SK-N-MC (cell line): Measurements from ENCODE around the gene ANGPTL4.

ENCODE experiments used
- DNase-seq: peaks from one replicate; pipeline ENCODE4 v3.0.0-alpha.2; 2011; ENCODE audit warnings: low read depth, low spot score
- H3K27ac ChIP-seq: fragments of 200-600 bp; sonication (generic); 2 replicates; pipeline ENCODE4 v1.5.1; 2016; ENCODE audit warnings: mixed run types
- H3K36me3 ChIP-seq: fragments of 200-600 bp; sonication (generic); 2 replicates; pipeline ENCODE4 v1.6.1; 2017; ENCODE audit warnings: antibody characterized with exemption, low read length, mixed read lengths; ENCODE audit not compliant: insufficient read depth
- H3K4me3 ChIP-seq: fragments of 200-600 bp; sonication (generic); 2 replicates; pipeline ENCODE4 v1.5.1; 2016
- H3K9ac ChIP-seq: fragments of 200-600 bp; sonication (generic); 2 replicates; pipeline ENCODE4 v1.8.0; 2017; ENCODE audit warnings: mixed run types, mixed read lengths; ENCODE audit not compliant: insufficient read length
- H3K9me3 ChIP-seq: fragments of 200-600 bp; sonication (generic); 2 replicates; pipeline ENCODE4 v1.6.1; 2017; ENCODE audit warnings: low read depth, mild to moderate bottlenecking, antibody characterized with exemption, low read length, moderate library complexity, mixed read lengths
- EZH2 ChIP-seq: fragments of 200-600 bp; sonication (generic); IDR thresholded peaks from one replicate; pipeline ENCODE4 v1.6.1; 2017; ENCODE audit warnings: antibody characterized with exemption
- FOXP2 ChIP-seq: optimal IDR thresholded peaks from 2 replicates; pipeline ENCODE3; 2011; ENCODE audit warnings: mild to moderate bottlenecking, moderate library complexity; ENCODE audit not compliant: insufficient read depth; ENCODE audit errors: extremely low read length, control extremely low read depth
- POLR2AphosphoS5 ChIP-seq: IDR thresholded peaks from 2 replicates; pipeline ENCODE4 v1.6.1; 2012; ENCODE audit warnings: mild to moderate bottlenecking, low read depth, low read length, borderline replicate concordance

The ANGPTL4 gene

GRCh38 chr19:8416796-8417195 lies 52.8 kb downstream of the ANGPTL4 start:
- Histone ChIP-seq H3K27ac (no peak overlapping the region), H3K36me3 (no peaks in the 10 kb centered on the region), H3K9ac (no peak overlapping the region), H3K9me3 (no peaks in the 10 kb centered on the region), H3K4me3 (no peak overlapping the region)
- TF ChIP-seq EZH2 = no peak
- no peak for TF ChIP-seq POLR2AphosphoS5
- no peak for TF ChIP-seq FOXP2
- DNase-seq = no peak

- H3K4me3 ChIP-seq = no peak overlapping the region
- TF ChIP-seq POLR2AphosphoS5 (no peak), EZH2 (no peak), FOXP2 (no peak)
Observed at GRCh38 chr19:8421484-8422461, 57.8 kb downstream of the ANGPTL4 start.

GRCh38 chr19:8423817-8424223 lies 59.9 kb downstream of the ANGPTL4 start:
- no peak overlapping the region for H3K27ac ChIP-seq
- no peaks in the 10 kb centered on the region for H3K9me3 ChIP-seq
- no peak for DNase-seq
- H3K9ac ChIP-seq = no peak overlapping the region
- no peak for TF ChIP-seq POLR2AphosphoS5
- no peak for TF ChIP-seq FOXP2
- TF ChIP-seq EZH2 = no peak
- no peaks in the 10 kb centered on the region for H3K36me3 ChIP-seq
- no peak overlapping the region for H3K4me3 ChIP-seq

More at GRCh38 chr19:8421484-8422461, 57.8 kb downstream of the ANGPTL4 start:
- DNase-seq = no peak
- Histone ChIP-seq H3K36me3 (no peaks in the 10 kb centered on the region), H3K9ac (no peak overlapping the region), H3K9me3 (no peaks in the 10 kb centered on the region), H3K27ac (no peak overlapping the region)
